HG02884 (cell line): ENCODE results near the gene ZFYVE19.
"Not testable (repeated sequence)": the region's sequence is repeated elsewhere in the genome, so short reads cannot be mapped to it uniquely, and the experiment has no call there.

Source experiments
- ATAC-seq: cut with Tn5 transposase; IDR thresholded peaks from one replicate; pipeline ENCODE4 v1.9.1; 2021; ENCODE audit warnings: mild to moderate bottlenecking, moderate library complexity; ENCODE audit not compliant: unreplicated experiment

ZFYVE19 gene

GRCh38 chr15:40845511-40846284 is 38.8 kb downstream of the ZFYVE19 start:
- no peak for ATAC-seq

DNA sequence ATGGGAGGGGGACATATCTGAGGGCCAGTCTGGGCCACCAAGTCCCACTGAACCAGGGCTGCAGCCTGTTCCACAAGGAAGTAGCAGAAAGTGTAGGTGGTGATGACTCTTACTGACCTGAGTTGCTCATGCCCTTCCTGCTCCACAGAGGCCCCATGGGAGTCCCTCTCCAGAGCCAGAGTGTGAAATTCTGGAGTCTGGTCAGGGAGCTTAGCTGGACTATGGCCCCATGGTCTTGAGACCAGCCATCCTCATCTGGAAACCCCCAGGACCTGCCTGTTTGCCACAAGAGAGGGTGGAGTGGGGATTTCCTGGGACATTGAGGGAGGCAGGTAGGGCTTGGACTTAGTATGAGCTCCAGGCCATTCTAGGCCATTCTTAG is 39.9 kb downstream of the ZFYVE19 start:
- ATAC-seq: no peak

GRCh38 chr15:40847223-40847961 is 40.5 kb downstream of the ZFYVE19 start:
- ATAC-seq: no peak

DNA sequence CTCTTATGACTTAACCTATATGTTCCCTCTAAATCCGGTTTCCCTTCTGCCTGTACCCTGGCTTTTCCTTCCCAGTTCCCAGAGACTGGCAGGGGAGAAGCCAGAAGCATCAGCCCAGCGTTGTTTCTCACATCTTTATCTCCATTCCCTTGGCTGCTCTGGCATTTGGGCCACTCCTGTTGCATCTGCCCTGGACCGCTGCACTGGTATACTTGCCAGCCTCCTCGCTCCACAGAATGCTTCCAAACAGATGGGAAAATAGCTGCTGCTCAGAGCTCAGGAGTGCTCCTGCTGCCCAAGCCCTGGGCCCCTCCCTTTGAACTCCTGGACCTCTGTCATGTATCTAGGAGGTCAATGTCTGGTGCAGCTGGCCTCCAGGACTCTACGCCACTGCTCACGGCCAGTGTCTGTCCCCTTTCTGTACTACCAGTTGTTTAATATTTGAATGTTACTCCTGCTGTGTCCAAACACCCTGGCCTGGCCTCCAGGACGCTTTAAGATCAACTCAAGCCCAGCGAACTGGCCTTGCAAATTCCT is 43.8 kb downstream of the ZFYVE19 start:
- ATAC-seq: no peak

- ATAC-seq: no peak
Observed at GRCh38 chr15:40852529-40852928, 45.6 kb downstream of the ZFYVE19 start.

DNA sequence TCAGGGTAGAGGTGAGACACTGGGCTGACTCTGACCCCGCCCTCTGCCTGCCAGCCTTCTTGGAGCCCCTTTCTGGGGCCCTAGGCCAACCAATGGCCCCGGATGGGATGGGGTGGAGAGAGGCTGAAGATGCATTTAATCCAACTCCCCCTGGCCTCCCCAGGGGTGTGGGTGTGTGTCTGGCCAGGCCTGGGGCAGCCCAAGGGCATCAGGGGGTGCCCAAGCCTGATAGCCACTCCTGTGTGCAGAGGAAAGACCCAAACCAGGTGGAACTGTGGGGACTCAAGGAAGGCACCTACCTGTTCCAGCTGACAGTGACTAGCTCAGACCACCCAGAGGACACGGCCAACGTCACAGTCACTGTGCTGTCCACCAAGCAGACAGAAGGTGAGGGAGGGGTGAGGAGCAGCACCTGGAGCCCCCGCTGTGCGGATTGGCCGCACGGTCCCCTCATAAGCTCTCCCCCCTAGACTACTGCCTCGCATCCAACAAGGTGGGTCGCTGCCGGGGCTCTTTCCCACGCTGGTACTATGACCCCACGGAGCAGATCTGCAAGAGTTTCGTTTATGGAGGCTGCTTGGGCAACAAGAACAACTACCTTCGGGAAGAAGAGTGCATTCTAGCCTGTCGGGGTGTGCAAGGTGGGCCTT is 46.5 kb downstream of the ZFYVE19 start:
- no peak for ATAC-seq

DNA sequence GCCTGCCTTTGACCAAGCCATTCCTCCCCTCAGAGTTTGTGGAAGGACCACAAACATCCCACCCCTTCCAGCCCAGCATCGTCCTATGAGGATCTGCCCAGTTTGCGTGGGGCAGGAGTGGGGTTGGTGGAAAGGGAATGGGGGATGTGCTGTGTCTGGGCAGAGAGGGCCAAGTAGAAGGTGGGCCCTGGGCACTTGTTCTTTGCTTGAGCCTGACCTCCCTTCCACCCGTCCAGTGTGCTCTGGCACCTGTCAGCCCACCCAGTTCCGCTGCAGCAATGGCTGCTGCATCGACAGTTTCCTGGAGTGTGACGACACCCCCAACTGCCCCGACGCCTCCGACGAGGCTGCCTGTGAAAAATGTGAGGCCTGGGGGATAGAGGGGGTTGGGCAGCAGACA is 47.3 kb downstream of the ZFYVE19 start:
- ATAC-seq: no peak

DNA sequence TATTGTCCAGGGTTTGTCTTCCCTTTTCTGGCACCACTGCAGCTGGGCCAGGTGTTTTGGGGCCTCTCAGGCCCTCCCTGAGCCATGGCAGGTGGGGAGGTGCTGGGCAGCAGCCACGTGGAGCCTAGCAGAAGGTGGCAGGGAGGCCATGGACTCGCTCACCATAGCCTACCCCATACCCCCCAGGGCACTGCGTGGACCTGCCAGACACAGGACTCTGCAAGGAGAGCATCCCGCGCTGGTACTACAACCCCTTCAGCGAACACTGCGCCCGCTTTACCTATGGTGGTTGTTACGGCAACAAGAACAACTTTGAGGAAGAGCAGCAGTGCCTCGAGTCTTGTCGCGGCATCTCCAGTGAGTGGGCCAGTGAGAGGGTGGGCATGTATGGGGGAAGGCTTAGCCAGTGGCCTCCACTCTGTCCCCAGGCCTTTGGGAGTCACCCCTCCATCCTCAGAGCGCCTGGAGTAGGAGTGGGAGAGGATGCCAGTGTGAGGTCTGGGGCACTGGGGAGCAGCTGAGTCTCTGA is 48.9 kb downstream of the ZFYVE19 start:
- ATAC-seq: no peak

DNA sequence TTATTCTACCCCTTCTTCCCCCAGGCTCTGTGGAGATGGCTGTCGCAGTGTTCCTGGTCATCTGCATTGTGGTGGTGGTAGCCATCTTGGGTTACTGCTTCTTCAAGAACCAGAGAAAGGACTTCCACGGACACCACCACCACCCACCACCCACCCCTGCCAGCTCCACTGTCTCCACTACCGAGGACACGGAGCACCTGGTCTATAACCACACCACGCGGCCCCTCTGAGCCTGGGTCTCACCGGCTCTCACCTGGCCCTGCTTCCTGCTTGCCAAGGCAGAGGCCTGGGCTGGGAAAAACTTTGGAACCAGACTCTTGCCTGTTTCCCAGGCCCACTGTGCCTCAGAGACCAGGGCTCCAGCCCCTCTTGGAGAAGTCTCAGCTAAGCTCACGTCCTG is 49.9 kb downstream of the ZFYVE19 start:
- ATAC-seq: no peak

DNA sequence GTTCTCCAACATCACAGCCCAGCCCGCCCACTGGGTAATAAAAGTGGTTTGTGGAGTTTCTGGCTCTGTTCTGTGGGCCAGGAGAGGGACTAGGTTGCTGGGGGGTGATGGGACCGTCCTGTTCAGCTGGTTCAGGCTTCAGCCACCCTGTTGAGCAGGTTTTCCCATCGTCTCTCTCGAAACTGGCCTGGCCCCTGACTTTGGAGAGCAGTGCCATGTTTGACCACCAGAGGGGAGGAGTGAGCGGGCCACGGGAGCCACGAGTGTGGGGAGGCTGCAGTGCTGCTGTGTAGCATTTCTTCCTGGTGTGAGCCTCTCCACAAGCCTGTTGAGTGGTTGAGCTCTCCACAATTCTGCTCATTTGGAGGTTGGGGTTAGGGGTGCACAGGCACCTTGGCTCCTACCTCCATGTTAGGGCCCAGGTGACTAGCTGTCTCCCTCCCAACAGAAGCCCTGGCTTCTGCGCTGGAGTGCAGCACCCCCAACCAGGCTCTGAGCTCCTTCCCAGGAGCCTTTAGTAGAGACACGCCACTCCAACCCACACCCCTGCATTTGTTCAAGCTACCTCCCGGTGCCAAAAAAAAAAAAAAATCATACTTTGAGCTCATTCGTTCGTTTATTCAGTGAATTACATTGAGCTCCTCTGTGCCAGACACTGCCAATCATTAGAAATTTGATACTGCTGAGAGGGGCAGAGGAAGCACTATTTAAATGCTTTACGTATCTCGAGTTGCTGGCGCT is 50.9 kb downstream of the ZFYVE19 start:
- ATAC-seq: no peak

GRCh38 chr15:40858706-40859105 is 51.8 kb downstream of the ZFYVE19 start:
- no peak for ATAC-seq

- ATAC-seq: no peak
Observed at GRCh38 chr15:40859206-40859851, 52.4 kb downstream of the ZFYVE19 start.

- ATAC-seq: not testable (repeated sequence)
Observed at GRCh38 chr15:40861147-40861546, 54.3 kb downstream of the ZFYVE19 start.

DNA sequence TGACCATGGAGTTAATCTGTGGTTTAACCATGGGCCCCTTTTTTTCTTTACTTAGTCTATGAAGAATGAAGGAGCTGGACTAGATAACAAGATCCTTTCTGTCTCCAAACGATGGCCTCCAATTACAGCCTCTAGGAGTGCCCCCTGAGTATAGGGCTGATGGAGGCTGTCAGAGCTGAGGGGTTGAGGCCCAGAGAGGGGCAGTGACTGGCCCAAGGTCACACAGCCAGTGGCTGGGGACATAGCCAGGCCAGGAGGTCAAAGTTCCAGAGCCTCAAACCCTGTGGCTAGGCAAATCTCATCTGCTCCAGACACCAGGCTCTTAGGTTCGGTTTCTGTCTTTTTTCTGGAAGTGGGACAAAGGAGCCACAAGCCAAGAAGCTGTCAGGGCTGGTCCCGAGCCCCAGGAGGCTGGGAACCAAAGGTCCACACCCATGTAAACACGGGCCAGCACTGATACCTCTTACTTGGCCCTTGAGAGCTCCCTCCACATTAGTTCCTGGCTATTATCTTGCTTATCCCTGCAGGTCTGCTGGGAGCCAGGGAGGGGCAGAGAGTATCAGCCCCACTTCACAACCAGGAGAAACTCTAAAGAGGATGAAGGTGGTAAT is 56.9 kb downstream of the ZFYVE19 start:
- no peak for ATAC-seq
